Right lobe of liver (tissue), 6 donors: ENCODE measurements around the gene DBF4B. TPM values are rescaled to one million over a fixed set of nuclear protein-coding genes. Genes with fewer than 3 reads are reported as not detected.

Experiments used
- ATAC-seq, 4 donors: fragments of 200-7000 bp; cut with Tn5 transposase; one replicate each; pipeline ENCODE4 v1.9.1; 2020; ENCODE audit warnings: mild to moderate bottlenecking in 4 of 4, moderate library complexity in 4 of 4
- DNase-seq, 3 donors: peaks; one replicate each; pipeline ENCODE4 v3.0.0-alpha.2; 2020
- H3K27ac ChIP-seq, 3 donors: fragments of 200-600 bp; one replicate each; pipeline ENCODE4 v1.8.0; 2022
- H3K27me3 ChIP-seq, 2 donors: fragments of 200-600 bp; one replicate each; pipeline ENCODE4 v1.8.0; 2022
- H3K36me3 ChIP-seq, 4 donors: fragments of 200-600 bp; sonication (generic) in 1 of 4; one replicate each; pipeline versions ENCODE4 v1.5.1 to v1.8.0; 2017 to 2022; ENCODE audit warnings: control low read depth in 1 of 4
- H3K4me1 ChIP-seq, 4 donors: fragments of 200-600 bp; sonication (generic) in 1 of 4; one replicate each; pipeline versions ENCODE4 v1.5.1 to v1.8.0; 2017 to 2022; ENCODE audit warnings: control low read depth in 1 of 4
- H3K4me3 ChIP-seq, 3 donors: fragments of 200-600 bp; one replicate each; pipeline ENCODE4 v1.8.0; 2022
- H3K9me3 ChIP-seq, 4 donors: fragments of 200-600 bp; sonication (generic) in 1 of 4; one replicate each; pipeline versions ENCODE4 v1.5.1 to v1.8.0; 2017 to 2022; ENCODE audit warnings: control low read depth in 1 of 4
- POLR2A ChIP-seq: fragments of 450-650 bp; IDR thresholded peaks from one replicate; pipeline ENCODE4 v1.6.1; 2017; ENCODE audit warnings: antibody characterized with exemption, mild to moderate bottlenecking
- WGBS: methylation state at CpG from one replicate; pipeline ENCODE4 v1.1.6; 2018; ENCODE audit warnings: low coverage, low lambda C conversion rate; ENCODE audit not compliant: insufficient coverage; ENCODE audit errors: missing lambda C conversion rate; 5-methylcytosine and 5-hydroxymethylcytosine counted together
- intact Hi-C, 2 donors: fragments of 100-400 bp; cut with DNase I; formaldehyde crosslinking; loops; one replicate each; pipeline versions ENCODE4 v1.11.2 to v1.14.1; 2022
- total RNA-seq, 6 experiments: library from RNA; depleted of rRNA in 2 of 6; stranded (reverse); fragments of >200 nt in 2 of 6; fragmentation: NEBNext Ultra II Directional in 3 of 6; extraction: Animal tissue kit (Norgen Biotek cat#: 25700) in 3 of 6; gene quantifications; one replicate each; pipeline versions ENCODE4 v1.1.0 to v1.2.4, GENCODE V29; 2016 to 2023
- TF ChIP-seq, protein P1 (sequence below), 4 donors: fragments of 200-600 bp in 3 of 4; fragments of 450-650 bp in 1 of 4; IDR thresholded peaks; one replicate each; pipeline versions ENCODE4 v1.5.1 to v1.8.0; 2016 to 2022; ENCODE audit warnings: antibody characterized with exemption in 4 of 4, mild to moderate bottlenecking in 2 of 4
- donor health status: DM: no; HTN: yes; CAD: no.
- donor health status: DM: no; HTN: no; CAD: no.
- donor health status: DM: no; HTN: no; CAD: no.
- donor health status: DM: no; HTN: yes; CAD: no.
- donor health status: DM: no; HTN: yes; CAD: no.

The DBF4B gene
- total RNA-seq, 6 experiments from 2014 or later, result 0.81 to 2.3 (median 1.7) TPM

DNA sequence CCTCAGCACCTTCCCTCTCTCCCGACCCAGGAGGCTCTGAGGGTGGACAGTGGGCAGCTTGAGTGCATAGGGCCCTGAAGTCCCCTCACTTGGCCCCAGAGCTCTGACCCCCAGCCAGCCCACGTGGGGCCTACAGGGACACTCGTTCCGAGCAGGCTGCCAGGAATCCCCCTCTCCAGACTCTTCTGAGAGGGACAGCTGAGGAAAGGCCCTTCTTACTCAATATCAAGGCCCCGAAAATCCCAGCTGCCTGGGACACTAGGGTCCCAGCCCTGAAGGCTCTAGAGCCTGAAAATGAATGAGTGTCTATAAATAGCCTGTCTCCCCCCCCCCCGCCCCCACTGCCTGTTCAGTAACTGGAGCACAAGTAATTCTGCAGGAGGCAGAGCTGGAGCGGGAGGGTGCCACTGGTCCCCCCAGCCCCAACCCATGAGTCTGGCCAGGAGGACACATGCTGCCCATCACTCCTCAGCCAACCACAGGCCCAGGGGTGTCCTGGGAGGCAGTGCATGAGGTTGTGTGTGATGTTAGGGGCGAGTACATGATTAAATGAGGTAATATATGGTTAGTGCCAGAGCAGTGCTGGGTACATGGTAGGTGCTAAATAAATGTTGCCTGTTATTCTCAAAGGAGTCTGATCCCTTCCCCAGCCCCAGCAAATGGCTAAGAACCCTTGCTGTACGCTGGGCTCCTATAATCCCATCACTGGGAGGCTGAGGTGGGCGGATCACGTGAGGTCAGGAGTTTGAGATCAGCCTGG, 61.9 kb downstream of the DBF4B start:
- WGBS, result 82% methylated on average over 1 of the region's 11 CpGs
- intact Hi-C loops, result loop anchor here in 1 of 2 donors (10.0 kb wide), 1 partner anchor 344 kb away; no protein-coding TSS in a partner anchor
- DNase-seq (no peak), ATAC-seq (no peak)
- Histone ChIP-seq H3K27me3 (no peaks in the 10 kb centered on the region), H3K9me3 (no peaks in the 10 kb centered on the region), H3K4me3 (no peak overlapping the region), H3K4me1 (peaks cover 0 to 5% (median 2%) of the 10 kb centered on the region in 4 donors), H3K36me3 (no peaks in the 10 kb centered on the region), H3K27ac (no peak overlapping the region)
- no peak for TF ChIP-seq POLR2A
- TF ChIP-seq, protein P1, sequence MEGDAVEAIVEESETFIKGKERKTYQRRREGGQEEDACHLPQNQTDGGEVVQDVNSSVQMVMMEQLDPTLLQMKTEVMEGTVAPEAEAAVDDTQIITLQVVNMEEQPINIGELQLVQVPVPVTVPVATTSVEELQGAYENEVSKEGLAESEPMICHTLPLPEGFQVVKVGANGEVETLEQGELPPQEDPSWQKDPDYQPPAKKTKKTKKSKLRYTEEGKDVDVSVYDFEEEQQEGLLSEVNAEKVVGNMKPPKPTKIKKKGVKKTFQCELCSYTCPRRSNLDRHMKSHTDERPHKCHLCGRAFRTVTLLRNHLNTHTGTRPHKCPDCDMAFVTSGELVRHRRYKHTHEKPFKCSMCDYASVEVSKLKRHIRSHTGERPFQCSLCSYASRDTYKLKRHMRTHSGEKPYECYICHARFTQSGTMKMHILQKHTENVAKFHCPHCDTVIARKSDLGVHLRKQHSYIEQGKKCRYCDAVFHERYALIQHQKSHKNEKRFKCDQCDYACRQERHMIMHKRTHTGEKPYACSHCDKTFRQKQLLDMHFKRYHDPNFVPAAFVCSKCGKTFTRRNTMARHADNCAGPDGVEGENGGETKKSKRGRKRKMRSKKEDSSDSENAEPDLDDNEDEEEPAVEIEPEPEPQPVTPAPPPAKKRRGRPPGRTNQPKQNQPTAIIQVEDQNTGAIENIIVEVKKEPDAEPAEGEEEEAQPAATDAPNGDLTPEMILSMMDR (IDR thresholded peaks at IDR 0.05), result no peak

DNA sequence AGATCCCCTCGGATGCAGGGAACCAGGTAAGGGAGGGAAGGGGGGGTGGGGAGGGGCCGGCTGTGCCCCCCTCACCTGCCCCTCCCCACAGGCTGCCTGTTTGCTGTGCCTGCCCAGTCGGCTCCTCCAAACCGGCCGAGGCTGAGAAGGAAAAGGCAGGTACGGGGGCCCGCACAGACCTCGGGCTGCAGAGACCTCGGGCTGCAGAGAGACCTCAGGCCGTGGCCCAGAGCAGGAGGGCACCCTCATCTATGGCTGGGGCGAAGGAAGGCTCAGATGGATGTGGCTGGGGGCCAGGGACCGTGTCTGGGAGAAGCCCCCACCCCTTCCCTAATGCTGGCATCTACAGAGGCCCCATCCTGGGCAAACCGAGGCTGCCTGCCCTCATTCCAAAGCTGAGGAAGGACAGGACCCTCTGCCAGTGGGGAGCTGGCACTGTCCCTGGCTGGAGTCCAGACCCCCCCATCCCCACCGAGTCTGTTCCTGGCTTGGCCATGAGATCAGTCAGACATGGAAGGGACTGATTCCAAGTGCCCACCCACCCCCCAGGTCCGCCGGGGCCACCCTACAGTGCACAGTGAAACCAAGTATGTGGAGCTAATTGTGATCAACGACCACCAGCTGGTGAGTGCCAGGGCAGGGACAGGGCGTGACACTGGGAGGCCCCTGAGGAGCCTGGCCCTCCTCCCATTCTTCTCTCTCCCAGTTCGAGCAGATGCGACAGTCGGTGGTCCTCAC, 64.0 kb downstream of the DBF4B start:
- Histone ChIP-seq H3K36me3 (no peaks in the 10 kb centered on the region), H3K27me3 (no peaks in the 10 kb centered on the region), H3K4me1 (peaks cover 0 to 6% (median 3%) of the 10 kb centered on the region in 4 donors), H3K4me3 (no peak overlapping the region), H3K9me3 (no peaks in the 10 kb centered on the region), H3K27ac (no peak overlapping the region)
- ATAC-seq (no peak), DNase-seq (no peak)
- WGBS, result no CpG with 5 or more reads among the region's 21 CpGs
- intact Hi-C loops, result loop anchor here in 1 of 2 donors (10.0 kb wide), 1 partner anchor 342 kb away; no protein-coding TSS in a partner anchor
- TF ChIP-seq, protein P1 (IDR thresholded peaks at IDR 0.05), result no peak
- no peak for TF ChIP-seq POLR2A

DNA sequence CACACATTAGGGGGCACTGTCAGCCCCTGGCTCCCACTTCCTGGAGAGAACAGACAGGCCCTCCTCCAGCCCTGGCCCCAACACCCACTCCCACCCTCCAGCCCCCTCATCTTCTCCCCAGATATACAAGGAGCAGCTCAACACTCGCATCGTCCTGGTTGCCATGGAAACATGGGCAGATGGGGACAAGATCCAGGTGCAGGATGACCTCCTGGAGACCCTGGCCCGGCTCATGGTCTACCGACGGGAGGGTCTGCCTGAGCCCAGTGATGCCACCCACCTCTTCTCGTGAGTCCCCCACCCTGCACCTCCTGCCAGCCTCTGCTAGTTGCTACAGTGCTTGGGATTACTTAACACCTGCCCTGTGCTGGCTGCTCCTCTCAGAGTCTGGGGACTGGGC, 64.7 kb downstream of the DBF4B start:
- H3K27ac ChIP-seq, result no peak overlapping the region
- no peaks in the 10 kb centered on the region for H3K36me3 ChIP-seq
- intact Hi-C loops, result loop anchor here in 1 of 2 donors (10.0 kb wide), 1 partner anchor 342 kb away; no protein-coding TSS in a partner anchor
- no peaks in the 10 kb centered on the region for H3K27me3 ChIP-seq
- no peak for TF ChIP-seq POLR2A
- TF ChIP-seq, protein P1 (IDR thresholded peaks at IDR 0.05), result no peak
- peaks cover 0 to 6% (median 3%) of the 10 kb centered on the region in 4 donors for H3K4me1 ChIP-seq
- WGBS, result no CpG with 5 or more reads among the region's 6 CpGs
- no peak overlapping the region for H3K4me3 ChIP-seq
- DNase-seq, result no peak
- ATAC-seq, result no peak
- no peaks in the 10 kb centered on the region for H3K9me3 ChIP-seq

DNA sequence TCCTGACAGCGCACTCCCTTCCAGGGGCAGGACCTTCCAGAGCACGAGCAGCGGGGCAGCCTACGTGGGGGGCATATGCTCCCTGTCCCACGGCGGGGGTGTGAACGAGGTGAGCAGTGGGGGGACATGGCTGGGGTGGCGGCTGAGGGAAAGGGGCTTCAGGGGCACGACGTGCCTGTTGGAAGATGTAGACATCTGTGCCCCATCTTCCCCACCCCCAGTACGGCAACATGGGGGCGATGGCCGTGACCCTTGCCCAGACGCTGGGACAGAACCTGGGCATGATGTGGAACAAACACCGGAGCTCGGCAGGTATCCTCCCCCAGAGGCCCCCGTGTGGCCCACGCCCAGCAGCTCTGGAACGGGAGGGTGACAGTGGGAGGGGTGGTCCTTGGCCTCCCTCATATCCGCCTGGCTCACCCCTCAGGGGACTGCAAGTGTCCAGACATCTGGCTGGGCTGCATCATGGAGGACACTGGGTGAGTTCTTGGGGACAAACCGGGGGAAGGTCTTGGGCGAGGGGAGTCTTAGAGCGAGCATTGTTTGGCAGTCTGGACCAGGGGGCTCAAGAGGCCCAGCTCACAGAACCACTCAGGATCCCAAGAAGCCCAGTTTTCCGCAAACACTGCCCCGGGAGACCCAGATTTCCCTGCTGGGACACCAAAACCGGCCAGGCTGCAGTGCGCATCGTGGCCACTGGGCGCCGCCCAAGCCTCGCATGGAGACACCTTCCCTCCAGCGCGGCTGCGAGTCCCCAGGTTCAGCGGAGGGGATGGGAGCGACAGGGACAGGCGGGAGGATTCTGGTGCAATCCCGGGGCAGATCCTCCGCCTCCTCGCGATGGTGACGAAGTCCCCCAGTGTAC, 66.0 kb downstream of the DBF4B start:
- Histone ChIP-seq H3K36me3 (no peaks in the 10 kb centered on the region), H3K9me3 (no peaks in the 10 kb centered on the region), H3K27ac (no peak overlapping the region), H3K4me1 (peaks cover 0 to 10% (median 3%) of the 10 kb centered on the region in 4 donors), H3K4me3 (peak overlapping the region; percentile 45 to 59 (median 57)), H3K27me3 (no peaks in the 10 kb centered on the region)
- WGBS, result 9% methylated on average over 7 of the region's 42 CpGs
- ATAC-seq (peak; percentile 74 to 79 (median 75)), DNase-seq (peak; percentile 89 to 91 (median 90))
- TF ChIP-seq, protein P1 (IDR thresholded peaks at IDR 0.05), result peak; percentile 96 to 98 (median 97)
- no peak for TF ChIP-seq POLR2A
- intact Hi-C loops, result loop anchor here (2.0 to 10.0 kb wide), 3 partner anchors 90 to 340 kb away; no protein-coding TSS in a partner anchor
